OCI-LY3 (cell line): ENCODE data around the gene UGCG.
A peak's percentile ranks its signal among the peaks of the same experiment; 100 is the strongest.

Experiments
- H2AFZ ChIP-seq: fragments of 200-600, 300-600 bp; shearing (Covaris generic); 2 replicates; pipeline ENCODE4 v1.6.0; 2014; ENCODE audit warnings: antibody characterized with exemption, low read depth, low read length
- H3K27ac ChIP-seq: fragments of 200-600, 300-600 bp; sonication (generic); 2 replicates; pipeline ENCODE4 v1.5.1; 2014; ENCODE audit warnings: mild to moderate bottlenecking, low read length, moderate library complexity, mixed read lengths
- H3K27me3 ChIP-seq: fragments of 200-600, 300-600 bp; sonication (generic); 2 replicates; pipeline ENCODE4 v1.6.1; 2014; ENCODE audit warnings: low read depth, low read length, mixed read lengths
- H3K36me3 ChIP-seq: fragments of 200-600, 300-600 bp; sonication (generic); replicated peaks from 2 replicates; pipeline ENCODE3; 2014; ENCODE audit warnings: low read depth, low read length, mixed read lengths
- H3K4me1 ChIP-seq: fragments of 300-600, 200-600 bp; sonication (generic); 2 replicates; pipeline ENCODE4 v1.6.1; 2014; ENCODE audit warnings: low read length, mixed read lengths
- H3K4me2 ChIP-seq: fragments of 200-600, 300-600 bp; sonication (generic); 2 replicates; pipeline ENCODE4 v1.6.1; 2014; ENCODE audit warnings: low read length, mixed read lengths
- H3K4me3 ChIP-seq: fragments of 300-600, 200-600 bp; sonication (generic); 2 replicates; pipeline ENCODE4 v1.5.1; 2014; ENCODE audit warnings: antibody characterized with exemption, mild to moderate bottlenecking, low read length, moderate library complexity
- H3K79me2 ChIP-seq: fragments of 300-600, 200-600 bp; shearing (Covaris generic); 2 replicates; pipeline ENCODE4 v1.6.1; 2014; ENCODE audit warnings: mild to moderate bottlenecking, low read length, mixed read lengths
- H3K9ac ChIP-seq: fragments of 300-600, 200-600 bp; shearing (Covaris generic); 2 replicates; pipeline ENCODE4 v1.6.0; 2014; ENCODE audit warnings: mild to moderate bottlenecking, low read length, moderate library complexity
- H3K9me3 ChIP-seq: fragments of 200-600, 300-600 bp; shearing (Covaris generic); 2 replicates; pipeline ENCODE4 v1.6.1; 2014; ENCODE audit warnings: low read length, mixed read lengths; ENCODE audit not compliant: insufficient read depth
- H4K20me1 ChIP-seq: fragments of 200-600, 300-600 bp; sonication (generic); 2 replicates; pipeline ENCODE4 v1.6.1; 2016; ENCODE audit warnings: low read length, mixed read lengths; ENCODE audit not compliant: insufficient read depth
- EZH2phosphoT487 ChIP-seq: fragments of 200-600 bp; shearing (Covaris generic); IDR thresholded peaks from 2 replicates; pipeline ENCODE4 v1.6.1; 2018; ENCODE audit warnings: antibody characterized with exemption, mixed run types, low read depth
- TF ChIP-seq, protein P1 (sequence below): fragments of 200-600, 300-600 bp; sonication (generic); IDR thresholded peaks from 2 replicates; pipeline ENCODE4 v1.5.1; 2014; ENCODE audit warnings: antibody characterized with exemption, low read length, low read depth

Gene UGCG

DNA sequence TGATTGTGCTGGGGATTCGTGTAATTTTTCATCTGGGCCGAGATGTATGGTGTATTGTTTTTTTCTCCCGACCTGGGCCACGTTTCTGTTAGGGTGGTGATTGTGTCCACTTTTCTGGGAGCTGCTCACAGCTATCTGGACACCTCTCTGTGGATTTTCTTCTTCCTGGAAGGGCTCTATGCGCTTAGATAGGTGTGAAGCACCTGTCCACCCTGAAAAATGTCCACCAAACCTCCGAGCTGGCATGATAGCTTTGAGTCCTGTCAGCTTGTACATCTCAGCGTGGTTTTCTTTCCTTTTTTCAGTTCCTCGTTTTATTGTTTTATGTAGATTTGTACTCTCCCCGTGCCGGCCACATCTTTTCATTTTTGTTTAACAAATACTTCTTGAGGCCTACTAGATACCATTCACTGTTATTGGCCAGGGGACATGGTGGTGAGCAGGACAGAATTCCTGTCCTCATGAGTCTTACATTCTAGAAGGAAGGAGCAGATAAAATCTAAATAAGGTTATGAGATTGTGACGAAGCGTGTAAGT, 1.1 kb downstream of the UGCG start:
- Histone ChIP-seq H4K20me1 (peaks cover 49% of the 10 kb centered on the region), H3K9ac (peak overlapping the region; percentile 96), H3K4me1 (peaks cover 51% of the 10 kb centered on the region), H2AFZ (no peak overlapping the region), H3K4me2 (peak overlapping the region; percentile 64), H3K79me2 (peaks cover 58% of the 10 kb centered on the region), H3K27me3 (no peaks in the 10 kb centered on the region), H3K9me3 (peaks cover 15% of the 10 kb centered on the region; the same call in 1 of the 2 replicates), H3K27ac (peak overlapping the region; percentile 93), H3K4me3 (peak overlapping the region; percentile 87), H3K36me3 (peaks cover 45% of the 10 kb centered on the region)
- TF ChIP-seq, protein P1, sequence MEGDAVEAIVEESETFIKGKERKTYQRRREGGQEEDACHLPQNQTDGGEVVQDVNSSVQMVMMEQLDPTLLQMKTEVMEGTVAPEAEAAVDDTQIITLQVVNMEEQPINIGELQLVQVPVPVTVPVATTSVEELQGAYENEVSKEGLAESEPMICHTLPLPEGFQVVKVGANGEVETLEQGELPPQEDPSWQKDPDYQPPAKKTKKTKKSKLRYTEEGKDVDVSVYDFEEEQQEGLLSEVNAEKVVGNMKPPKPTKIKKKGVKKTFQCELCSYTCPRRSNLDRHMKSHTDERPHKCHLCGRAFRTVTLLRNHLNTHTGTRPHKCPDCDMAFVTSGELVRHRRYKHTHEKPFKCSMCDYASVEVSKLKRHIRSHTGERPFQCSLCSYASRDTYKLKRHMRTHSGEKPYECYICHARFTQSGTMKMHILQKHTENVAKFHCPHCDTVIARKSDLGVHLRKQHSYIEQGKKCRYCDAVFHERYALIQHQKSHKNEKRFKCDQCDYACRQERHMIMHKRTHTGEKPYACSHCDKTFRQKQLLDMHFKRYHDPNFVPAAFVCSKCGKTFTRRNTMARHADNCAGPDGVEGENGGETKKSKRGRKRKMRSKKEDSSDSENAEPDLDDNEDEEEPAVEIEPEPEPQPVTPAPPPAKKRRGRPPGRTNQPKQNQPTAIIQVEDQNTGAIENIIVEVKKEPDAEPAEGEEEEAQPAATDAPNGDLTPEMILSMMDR: no peak
- no peak for TF ChIP-seq EZH2phosphoT487

DNA sequence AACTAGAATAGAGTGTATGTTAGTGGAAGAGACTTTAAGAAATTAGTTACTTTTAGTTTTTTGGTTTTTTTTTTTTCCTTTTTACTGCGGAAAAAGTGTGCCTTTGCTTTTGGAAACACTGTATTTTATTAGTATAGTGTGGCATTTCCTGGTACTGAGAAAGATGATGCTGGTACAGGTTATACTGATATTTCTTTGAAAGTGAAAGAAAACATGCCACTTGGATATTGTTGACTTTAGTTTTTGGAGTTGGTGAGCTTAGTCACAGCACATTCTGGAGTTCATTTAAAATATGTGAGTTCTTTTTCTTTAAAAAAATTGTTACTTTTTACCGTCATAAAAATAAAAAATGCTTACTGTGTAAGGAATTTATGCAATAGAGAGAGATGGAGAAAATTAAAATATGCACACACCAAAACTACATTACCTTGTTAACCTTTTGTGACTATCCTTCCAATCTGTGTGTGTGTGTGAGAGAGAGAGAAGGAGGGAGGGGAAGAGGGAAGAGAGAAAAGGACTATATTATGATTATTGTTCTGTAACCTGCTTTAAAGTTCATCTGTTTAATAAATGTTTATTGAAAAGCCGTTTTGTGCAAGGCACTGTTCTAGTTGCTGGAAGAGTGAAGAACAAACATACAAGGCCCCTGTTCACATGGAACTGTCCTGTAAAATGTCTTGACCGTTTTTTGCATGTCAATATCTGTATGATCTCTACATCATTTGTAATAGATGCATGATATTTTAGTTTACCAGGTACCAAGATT, 1.9 kb downstream of the UGCG start:
- Histone ChIP-seq H3K4me2 (peak overlapping the region; percentile 64), H3K27ac (peak overlapping the region; percentile 93), H3K79me2 (peaks cover 66% of the 10 kb centered on the region), H3K36me3 (peaks cover 48% of the 10 kb centered on the region), H2AFZ (no peak overlapping the region), H4K20me1 (peaks cover 57% of the 10 kb centered on the region), H3K27me3 (no peaks in the 10 kb centered on the region), H3K4me1 (peaks cover 52% of the 10 kb centered on the region), H3K4me3 (peak overlapping the region; percentile 87), H3K9me3 (peaks cover 15% of the 10 kb centered on the region; the same call in 1 of the 2 replicates), H3K9ac (peak overlapping the region; percentile 15; the same call in 1 of the 2 replicates)
- TF ChIP-seq, protein P1: no peak
- no peak for TF ChIP-seq EZH2phosphoT487

DNA sequence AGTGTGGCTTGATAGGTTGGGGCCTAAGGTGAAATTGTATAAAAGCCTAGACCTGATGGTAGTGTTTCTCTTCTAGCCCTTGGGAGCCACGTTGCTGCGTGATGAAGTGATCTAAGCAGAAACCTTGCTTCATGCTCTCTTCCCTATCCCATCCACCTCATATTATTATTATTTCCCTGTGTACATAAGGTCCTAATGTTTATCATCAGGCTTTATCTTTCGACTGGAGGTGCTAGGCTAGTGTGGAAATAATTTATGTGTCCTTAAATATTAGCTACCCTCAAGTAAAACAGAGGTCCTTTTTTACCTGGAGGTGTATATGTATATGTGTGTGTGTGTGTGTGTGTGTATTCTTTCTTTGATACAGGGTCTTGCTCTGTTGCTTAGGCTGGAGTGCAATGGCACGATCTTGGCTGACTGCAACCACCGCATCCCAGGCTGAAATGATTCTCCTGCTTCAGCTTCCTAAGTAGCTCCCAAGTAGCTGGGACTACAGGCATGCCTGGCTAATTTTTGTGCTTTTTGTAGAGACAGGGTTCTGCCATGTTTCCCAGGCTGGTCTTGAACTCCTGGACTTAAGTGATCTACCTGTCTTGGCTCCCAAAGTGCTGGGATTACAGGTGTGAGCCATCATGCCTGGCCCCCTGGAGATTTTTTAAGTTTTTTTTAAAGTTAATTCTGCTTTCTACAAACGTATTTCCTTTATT, 3.7 kb downstream of the UGCG start:
- H3K4me1 ChIP-seq: peaks cover 59% of the 10 kb centered on the region
- H3K27me3 ChIP-seq: no peaks in the 10 kb centered on the region
- H3K36me3 ChIP-seq: peaks cover 59% of the 10 kb centered on the region
- peaks cover 75% of the 10 kb centered on the region for H4K20me1 ChIP-seq
- peaks cover 15% of the 10 kb centered on the region; the same call in 1 of the 2 replicates for H3K9me3 ChIP-seq
- no peak overlapping the region for H2AFZ ChIP-seq
- peaks cover 84% of the 10 kb centered on the region for H3K79me2 ChIP-seq
- no peak overlapping the region for H3K27ac ChIP-seq
- H3K9ac ChIP-seq: no peak overlapping the region
- TF ChIP-seq, protein P1: no peak
- TF ChIP-seq EZH2phosphoT487: no peak
- H3K4me3 ChIP-seq: no peak overlapping the region
- no peak overlapping the region for H3K4me2 ChIP-seq
